Esophagus muscularis mucosa (tissue), 4 donors: Measurements from ENCODE around the gene RASGRF2. TPM values are rescaled to one million over a fixed set of nuclear protein-coding genes. Genes with fewer than 3 reads are reported as not detected.
"Not testable (repeated sequence)": the region's sequence is repeated elsewhere in the genome, so short reads cannot be mapped to it uniquely, and the experiment has no call there.

Experiments
- DNase-seq: peaks from one replicate; pipeline ENCODE4 v3.0.0-alpha.2; 2017; ENCODE audit errors: extremely low spot score
- H3K27ac ChIP-seq, 4 donors: fragments of 200-600 bp; sonication (generic); replicated peaks in 1 of 4; 1 replicate in 3 of 4; 2 replicates in 1 of 4; pipeline ENCODE4 v1.5.1; 2016 to 2019; ENCODE audit warnings: mild to moderate bottlenecking in 1 of 4
- H3K27me3 ChIP-seq, 4 donors: fragments of 200-600 bp; sonication (generic); one replicate each; pipeline versions ENCODE4 v1.5.1 to v1.6.0; 2016 to 2019
- H3K36me3 ChIP-seq, 4 donors: fragments of 200-600 bp; sonication (generic); one replicate each; pipeline ENCODE4 v1.5.1; 2016 to 2019
- H3K4me1 ChIP-seq, 4 donors: fragments of 200-600 bp; sonication (generic); one replicate each; pipeline ENCODE4 v1.5.1; 2016 to 2019
- H3K4me3 ChIP-seq, 4 donors: fragments of 200-600 bp; sonication (generic); 1 replicate in 2 of 4; 2 replicates in 2 of 4; pipeline ENCODE4 v1.5.1; 2016 to 2019; ENCODE audit warnings: mild to moderate bottlenecking in 4 of 4, moderate library complexity in 1 of 4
- H3K9me3 ChIP-seq, 4 donors: fragments of 200-600 bp; sonication (generic); 1 replicate in 3 of 4; 2 replicates in 1 of 4; pipeline ENCODE4 v1.5.1; 2016 to 2019
- CTCF ChIP-seq, 3 experiments: fragments of 200-600 bp in 2 of 3; fragments of 450-650 bp in 1 of 3; sonication (generic) in 2 of 3; IDR thresholded peaks; one replicate each; pipeline ENCODE4 v1.5.1; 2017 to 2019; ENCODE audit warnings: antibody characterized with exemption in 3 of 3, mild to moderate bottlenecking in 2 of 3, moderate library complexity in 1 of 3
- EP300 ChIP-seq: sonication (generic); formaldehyde crosslinking; IDR thresholded peaks from one replicate; pipeline ENCODE4 v1.6.1; 2017; ENCODE audit warnings: antibody characterized with exemption
- POLR2A ChIP-seq: fragments of 450-650 bp; IDR thresholded peaks from one replicate; pipeline ENCODE4 v1.6.1; 2017; ENCODE audit warnings: antibody characterized with exemption, moderate library complexity, mild to moderate bottlenecking, low read depth
- POLR2AphosphoS5 ChIP-seq, 2 donors: sonication (generic); formaldehyde crosslinking; IDR thresholded peaks; one replicate each; pipeline ENCODE4 v1.6.1; 2017; ENCODE audit warnings: antibody characterized with exemption in 2 of 2
- WGBS: methylation state at CpG from one replicate; pipeline ENCODE4 v1.1.5; 2018; 5-methylcytosine and 5-hydroxymethylcytosine counted together
- intact Hi-C: fragments of 100-400 bp; cut with DNase I; formaldehyde crosslinking; loops from one replicate; pipeline ENCODE4 v1.15.1; 2023
- total RNA-seq, 4 donors: library from RNA; depleted of rRNA; stranded (reverse); fragments of >200 nt; gene quantifications; one replicate each; pipeline versions ENCODE4 v1.1.0 to v1.2.1, GENCODE V29; 2016

RASGRF2 gene
- total RNA-seq, 4 donors from 2014 or later: 4.2 to 7.6 (median 5.9) TPM

- intact Hi-C loops: no loop called here
- no peak for DNase-seq
- Histone ChIP-seq H3K9me3 (no peaks in the 10 kb centered on the region), H3K27ac (no peak overlapping the region), H3K4me1 (no peaks in the 10 kb centered on the region), H3K27me3 (peaks cover 0 to 10% (median 0%) of the 10 kb centered on the region in 4 donors), H3K36me3 (no peaks in the 10 kb centered on the region), H3K4me3 (no peak overlapping the region)
- WGBS: 79% methylated on average over 10 of the region's 10 CpGs
- TF ChIP-seq POLR2A (no peak), CTCF (IDR thresholded peaks at IDR 0.05) (no peak), POLR2AphosphoS5 (IDR thresholded peaks at IDR 0.05) (no peak), EP300 (no peak)
These were observed 62.0 kb downstream of the RASGRF2 start for GRCh38 chr5:81021951-81022687.

GRCh38 chr5:81022688-81023084 is 62.5 kb downstream of the RASGRF2 start:
- H3K4me3 ChIP-seq: no peak overlapping the region
- intact Hi-C loops: no loop called here
- H3K9me3 ChIP-seq: no peaks in the 10 kb centered on the region
- 86% methylated on average over 5 of the region's 5 CpGs for WGBS
- DNase-seq: no peak
- H3K36me3 ChIP-seq: no peaks in the 10 kb centered on the region
- no peak overlapping the region for H3K27ac ChIP-seq
- H3K4me1 ChIP-seq: no peaks in the 10 kb centered on the region
- TF ChIP-seq EP300: no peak
- no peak for TF ChIP-seq POLR2AphosphoS5 (IDR thresholded peaks at IDR 0.05)
- no peak for TF ChIP-seq POLR2A
- peaks cover 0 to 10% (median 0%) of the 10 kb centered on the region in 4 donors for H3K27me3 ChIP-seq

GRCh38 chr5:81023261-81023970 is 63.3 kb downstream of the RASGRF2 start:
- DNase-seq: no peak
- Histone ChIP-seq H3K36me3 (no peaks in the 10 kb centered on the region), H3K27ac (no peak overlapping the region), H3K4me1 (no peaks in the 10 kb centered on the region), H3K9me3 (peaks cover 0 to under 1% (median 0%) of the 10 kb centered on the region in 4 donors), H3K27me3 (peaks cover 0 to 10% (median 0%) of the 10 kb centered on the region in 4 donors), H3K4me3 (no peak overlapping the region)
- no peak for TF ChIP-seq CTCF (IDR thresholded peaks at IDR 0.05)
- TF ChIP-seq EP300: no peak
- TF ChIP-seq POLR2AphosphoS5 (IDR thresholded peaks at IDR 0.05): no peak
- TF ChIP-seq POLR2A: no peak
- 50% methylated on average over 2 of the region's 2 CpGs for WGBS
- intact Hi-C loops: no loop called here

GRCh38 chr5:81027481-81028058 is 67.4 kb downstream of the RASGRF2 start:
- peaks cover 0 to 10% (median 0%) of the 10 kb centered on the region in 4 donors for H3K27me3 ChIP-seq
- H3K4me3 ChIP-seq: no peak overlapping the region
- H3K27ac ChIP-seq: no peak overlapping the region
- no peaks in the 10 kb centered on the region for H3K4me1 ChIP-seq
- no peak for DNase-seq
- WGBS: 78% methylated on average over 5 of the region's 5 CpGs
- TF ChIP-seq EP300: no peak
- TF ChIP-seq CTCF (IDR thresholded peaks at IDR 0.05): no peak
- TF ChIP-seq POLR2AphosphoS5 (IDR thresholded peaks at IDR 0.05): no peak
- TF ChIP-seq POLR2A: no peak
- peaks cover 0 to 16% (median 5%) of the 10 kb centered on the region in 4 donors for H3K9me3 ChIP-seq
- intact Hi-C loops: no loop called here
- no peaks in the 10 kb centered on the region for H3K36me3 ChIP-seq

GRCh38 chr5:81028888-81029287 is 68.7 kb downstream of the RASGRF2 start:
- H3K27ac ChIP-seq, DNase-seq, H3K27me3 ChIP-seq, intact Hi-C loops, H3K36me3 ChIP-seq, H3K4me3 ChIP-seq, H3K4me1 ChIP-seq: not testable (repeated sequence)
- H3K9me3 ChIP-seq: peaks cover 0 to 16% (median 5%) of the 10 kb centered on the region in 4 donors
- 97% methylated on average over 5 of the region's 6 CpGs for WGBS

GRCh38 chr5:81029736-81030135 is 69.6 kb downstream of the RASGRF2 start:
- H3K9me3 ChIP-seq: peaks cover 0 to 16% (median 5%) of the 10 kb centered on the region in 4 donors
- H3K27ac ChIP-seq, H3K4me3 ChIP-seq, H3K36me3 ChIP-seq, H3K27me3 ChIP-seq, H3K4me1 ChIP-seq, intact Hi-C loops, DNase-seq: not testable (repeated sequence)
- 61% methylated on average over 4 of the region's 4 CpGs for WGBS

- H3K27me3 ChIP-seq, H3K4me3 ChIP-seq, intact Hi-C loops, H3K27ac ChIP-seq, H3K36me3 ChIP-seq, H3K4me1 ChIP-seq, DNase-seq: not testable (repeated sequence)
- WGBS: 94% methylated on average over 3 of the region's 3 CpGs
- peaks cover 0 to 16% (median 6%) of the 10 kb centered on the region in 4 donors for H3K9me3 ChIP-seq
These were observed 70.3 kb downstream of the RASGRF2 start for GRCh38 chr5:81030236-81031034.
